ENCODE measurements around the gene DLX2.

Gene DLX2

GRCh38 chr2:172107690-172108586 is 5.2 kb upstream of the DLX2 start:
- no peak for DNase-seq

GRCh38 chr2:172106108-172106961 is 3.6 kb upstream of the DLX2 start:
- DNase-seq: no peak

- DNase-seq: no peak
These were observed 2.9 kb upstream of the DLX2 start for GRCh38 chr2:172105471-172106107.

GRCh38 chr2:172103471-172104272 is 972 bp upstream of the DLX2 start:
- DNase-seq: no peak

GRCh38 chr2:172101821-172102390 is 794 bp downstream of the DLX2 start:
- DNase-seq: no peak

- no peak for DNase-seq
These were observed 1.5 kb downstream of the DLX2 start for GRCh38 chr2:172100935-172101820.

GRCh38 chr2:172100080-172100934 is 2.4 kb downstream of the DLX2 start:
- DNase-seq: no peak

- DNase-seq: no peak
These were observed 3.1 kb downstream of the DLX2 start for GRCh38 chr2:172099472-172100079.

- DNase-seq: no peak
These were observed 3.8 kb downstream of the DLX2 start for GRCh38 chr2:172098650-172099471.

GRCh38 chr2:172098287-172098649 is 4.4 kb downstream of the DLX2 start:
- no peak for DNase-seq

GRCh38 chr2:172097557-172098131 is 5.1 kb downstream of the DLX2 start:
- no peak for DNase-seq

GRCh38 chr2:172096626-172097547 is 5.8 kb downstream of the DLX2 start:
- no peak for DNase-seq

GRCh38 chr2:172095905-172096625 is 6.6 kb downstream of the DLX2 start:
- DNase-seq: no peak

GRCh38 chr2:172095146-172095904 is 7.4 kb downstream of the DLX2 start:
- peak; percentile 60 for DNase-seq

GRCh38 chr2:172094294-172095145 is 8.2 kb downstream of the DLX2 start:
- DNase-seq: no peak

Data from activated effector memory CD4-positive, alpha-beta T cell treated with Interleukin-2 at 50 U/mL for 16 hours (primary cell).